Liver (tissue), 3 donors: ENCODE data around the gene ANKRD13D.

Source experiments
- EGR1 ChIP-seq, 2 donors: IDR thresholded peaks; 2 replicates each; pipeline ENCODE4 v1.6.1; 2016 to 2018; ENCODE audit warnings: antibody characterized with exemption in 2 of 2, low read depth in 2 of 2
- HNF4G ChIP-seq: IDR thresholded peaks from 2 replicates; pipeline ENCODE4 v1.6.1; 2016; ENCODE audit warnings: antibody characterized with exemption
- RAD21 ChIP-seq, 2 donors: IDR thresholded peaks; 2 replicates each; pipeline ENCODE4 v1.6.1; 2016; ENCODE audit warnings: antibody characterized with exemption in 2 of 2, mild to moderate bottlenecking in 2 of 2
- REST ChIP-seq: IDR thresholded peaks from 2 replicates; pipeline ENCODE4 v1.6.1; 2016; ENCODE audit warnings: antibody characterized with exemption, mild to moderate bottlenecking
- TAF1 ChIP-seq: conservative IDR thresholded peaks from 2 replicates; pipeline ENCODE4 v1.6.1; 2016; ENCODE audit warnings: antibody characterized with exemption, mild to moderate bottlenecking
- YY1 ChIP-seq: IDR thresholded peaks from 2 replicates; pipeline ENCODE4 v1.6.1; 2016; ENCODE audit warnings: antibody characterized with exemption, mild to moderate bottlenecking
- TF ChIP-seq, protein P1 (sequence below): fragments of 150-350 bp; IDR thresholded peaks from 2 replicates; pipeline ENCODE4 v1.5.1; 2017; ENCODE audit warnings: improper control_type of control experiment, low read depth, low read length; ENCODE audit not compliant: missing input control
- TF ChIP-seq, protein P2 (sequence below): IDR thresholded peaks from 2 replicates; pipeline ENCODE4 v1.6.1; 2016; ENCODE audit warnings: antibody characterized with exemption
- TF ChIP-seq, protein P3 (sequence below): IDR thresholded peaks from 2 replicates; pipeline ENCODE4 v1.6.1; 2016; ENCODE audit warnings: antibody characterized with exemption
- donor health status: healthy.
- donor health status: healthy.

DNA sequence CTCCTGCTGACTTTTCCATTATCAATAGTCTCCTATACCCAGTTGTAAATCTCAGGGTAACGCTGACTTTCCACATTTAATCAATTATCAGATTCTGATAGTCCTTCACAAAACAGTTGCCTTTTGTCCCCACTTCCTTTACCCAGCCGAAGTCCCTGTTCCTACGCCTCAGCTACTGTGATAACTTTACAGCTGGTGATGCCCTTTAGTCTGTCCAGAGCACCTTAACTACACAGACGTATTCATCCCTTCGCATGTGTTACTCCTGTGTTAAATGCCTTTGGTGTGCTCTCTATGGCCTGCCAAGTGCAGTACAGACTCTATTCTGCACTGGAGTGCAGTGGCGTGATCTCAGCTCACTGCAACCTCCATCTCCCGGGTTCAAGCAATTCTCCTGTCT lies 34.4 kb downstream of the ANKRD13D start:
- TF ChIP-seq, protein P1, sequence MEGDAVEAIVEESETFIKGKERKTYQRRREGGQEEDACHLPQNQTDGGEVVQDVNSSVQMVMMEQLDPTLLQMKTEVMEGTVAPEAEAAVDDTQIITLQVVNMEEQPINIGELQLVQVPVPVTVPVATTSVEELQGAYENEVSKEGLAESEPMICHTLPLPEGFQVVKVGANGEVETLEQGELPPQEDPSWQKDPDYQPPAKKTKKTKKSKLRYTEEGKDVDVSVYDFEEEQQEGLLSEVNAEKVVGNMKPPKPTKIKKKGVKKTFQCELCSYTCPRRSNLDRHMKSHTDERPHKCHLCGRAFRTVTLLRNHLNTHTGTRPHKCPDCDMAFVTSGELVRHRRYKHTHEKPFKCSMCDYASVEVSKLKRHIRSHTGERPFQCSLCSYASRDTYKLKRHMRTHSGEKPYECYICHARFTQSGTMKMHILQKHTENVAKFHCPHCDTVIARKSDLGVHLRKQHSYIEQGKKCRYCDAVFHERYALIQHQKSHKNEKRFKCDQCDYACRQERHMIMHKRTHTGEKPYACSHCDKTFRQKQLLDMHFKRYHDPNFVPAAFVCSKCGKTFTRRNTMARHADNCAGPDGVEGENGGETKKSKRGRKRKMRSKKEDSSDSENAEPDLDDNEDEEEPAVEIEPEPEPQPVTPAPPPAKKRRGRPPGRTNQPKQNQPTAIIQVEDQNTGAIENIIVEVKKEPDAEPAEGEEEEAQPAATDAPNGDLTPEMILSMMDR = no peak
- no peak for TF ChIP-seq RAD21 (IDR thresholded peaks at IDR 0.05)
- no peak for TF ChIP-seq TAF1
- no peak for TF ChIP-seq REST
- TF ChIP-seq HNF4G = no peak
- TF ChIP-seq YY1 = no peak
- TF ChIP-seq, protein P2, sequence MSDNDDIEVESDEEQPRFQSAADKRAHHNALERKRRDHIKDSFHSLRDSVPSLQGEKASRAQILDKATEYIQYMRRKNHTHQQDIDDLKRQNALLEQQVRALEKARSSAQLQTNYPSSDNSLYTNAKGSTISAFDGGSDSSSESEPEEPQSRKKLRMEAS = no peak
- TF ChIP-seq, protein P3, sequence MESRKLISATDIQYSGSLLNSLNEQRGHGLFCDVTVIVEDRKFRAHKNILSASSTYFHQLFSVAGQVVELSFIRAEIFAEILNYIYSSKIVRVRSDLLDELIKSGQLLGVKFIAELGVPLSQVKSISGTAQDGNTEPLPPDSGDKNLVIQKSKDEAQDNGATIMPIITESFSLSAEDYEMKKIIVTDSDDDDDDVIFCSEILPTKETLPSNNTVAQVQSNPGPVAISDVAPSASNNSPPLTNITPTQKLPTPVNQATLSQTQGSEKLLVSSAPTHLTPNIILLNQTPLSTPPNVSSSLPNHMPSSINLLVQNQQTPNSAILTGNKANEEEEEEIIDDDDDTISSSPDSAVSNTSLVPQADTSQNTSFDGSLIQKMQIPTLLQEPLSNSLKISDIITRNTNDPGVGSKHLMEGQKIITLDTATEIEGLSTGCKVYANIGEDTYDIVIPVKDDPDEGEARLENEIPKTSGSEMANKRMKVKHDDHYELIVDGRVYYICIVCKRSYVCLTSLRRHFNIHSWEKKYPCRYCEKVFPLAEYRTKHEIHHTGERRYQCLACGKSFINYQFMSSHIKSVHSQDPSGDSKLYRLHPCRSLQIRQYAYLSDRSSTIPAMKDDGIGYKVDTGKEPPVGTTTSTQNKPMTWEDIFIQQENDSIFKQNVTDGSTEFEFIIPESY = no peak
- no peak for TF ChIP-seq EGR1 (IDR thresholded peaks at IDR 0.05; ENCODE audit: low read depth in 2 of 2)
